ENCODE data around the gene FLAD1.
A peak's percentile ranks its signal among the peaks of the same experiment; 100 is the strongest.

Gene FLAD1

DNA sequence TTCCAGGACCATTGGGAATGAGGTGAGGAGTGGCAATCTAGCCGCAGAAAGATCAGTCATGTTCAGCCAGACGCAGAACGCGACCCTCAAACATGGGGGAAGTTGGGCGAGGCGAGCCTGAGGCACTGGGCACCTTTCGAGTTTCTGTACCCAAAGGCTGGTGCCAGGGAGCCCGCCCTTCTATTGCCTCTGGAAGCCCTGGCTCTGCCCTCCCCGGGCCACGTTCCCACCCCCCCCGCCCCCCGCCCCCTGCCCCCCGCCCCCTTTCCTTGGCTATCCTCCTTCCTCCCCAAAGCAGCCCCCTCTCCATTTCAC, 17.2 kb downstream of the FLAD1 start:
- TF ChIP-seq ZNF830 (tag by site-specific recombination; IDR thresholded peaks at IDR 0.05; ENCODE audit: low read depth) (no peak), ZNF621 (tag by site-specific recombination; IDR thresholded peaks at IDR 0.05) (no peak), ZNF792 (tag by site-specific recombination; IDR thresholded peaks at IDR 0.05) (no peak), ZNF23 (tag by site-specific recombination; IDR thresholded peaks at IDR 0.05; ENCODE audit: borderline replicate concordance) (no peak), ZNF132 (tag by site-specific recombination; IDR thresholded peaks at IDR 0.05; ENCODE audit: borderline replicate concordance) (no peak), ZNF677 (tag by site-specific recombination; IDR thresholded peaks at IDR 0.05) (no peak), ZBTB8A (tag by site-specific recombination; IDR thresholded peaks at IDR 0.05) (no peak)
- H3K36me3 ChIP-seq (ENCODE audit: control insufficient read depth in 2 of 2, insufficient read depth in 1 of 2, low read length in 2 of 2) = no peaks in the 10 kb centered on the region
- peaks cover 13% of the 10 kb centered on the region for H3K4me1 ChIP-seq (ENCODE audit: control insufficient read depth, insufficient read depth, low read length)
- POLR2A ChIA-PET = interaction anchor here (0.8 to 1.8 kb wide), 3 partner anchors 12 to 44 kb away, joined by 3 to 8 read pairs (median 6); partner anchors contain the start of gene PBXIP1
- CTCF ChIA-PET = interaction anchor here (0.7 to 8.9 kb wide), 13 partner anchors 13 to 441 kb away, joined by 3 to 55 read pairs (median 8); partner anchors contain the start of genes FLAD1, PBXIP1 and SHC1
- peak overlapping the region; percentile 50 for H3K4me3 ChIP-seq (ENCODE audit: low read depth, low read length)
- peak overlapping the region; percentile 83 for H3K27ac ChIP-seq (ENCODE audit: extremely low read depth, low read depth, low read length)
- no peaks in the 10 kb centered on the region for H3K9me3 ChIP-seq (ENCODE audit: control insufficient read depth, insufficient read depth, low read depth, low read length)

DNA sequence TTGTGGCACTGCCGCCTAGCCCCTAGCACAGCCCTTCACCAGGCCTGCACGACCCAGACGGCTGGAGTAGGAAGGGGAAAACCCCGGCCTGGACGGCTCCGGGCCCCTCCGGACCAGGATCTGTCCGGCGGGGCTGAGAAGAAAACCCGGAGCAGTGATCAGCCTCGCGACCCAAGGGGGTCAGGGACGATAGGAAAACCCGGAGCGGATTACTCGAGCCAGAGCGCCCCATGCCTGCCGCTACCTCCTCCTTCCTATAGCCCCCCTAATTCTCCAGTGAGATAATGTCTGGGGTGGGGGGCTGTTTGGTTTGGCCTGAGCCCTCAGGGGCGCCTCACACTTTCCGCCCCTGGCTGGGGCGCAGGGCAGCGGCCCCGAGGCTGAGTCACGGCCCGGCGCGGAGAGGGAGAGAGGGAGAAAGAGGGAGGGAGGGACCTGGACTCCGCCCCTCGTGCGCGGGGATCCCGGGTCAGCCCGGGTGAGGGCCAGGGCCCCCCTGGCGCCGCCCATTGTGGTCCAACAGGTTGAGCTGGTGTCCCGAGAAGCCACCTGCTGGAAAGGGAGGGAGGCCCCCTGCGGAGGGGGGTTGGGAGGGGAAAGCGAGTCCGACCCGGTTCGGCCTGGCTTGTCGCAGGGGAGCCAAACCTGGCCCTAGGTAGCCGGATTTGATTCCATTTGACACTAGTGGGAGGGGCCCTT, 17.7 kb downstream of the FLAD1 start:
- H3K4me3 ChIP-seq (ENCODE audit: low read depth, low read length) = peak overlapping the region; percentile 50
- H3K9me3 ChIP-seq (ENCODE audit: control insufficient read depth, insufficient read depth, low read depth, low read length) = no peaks in the 10 kb centered on the region
- CTCF ChIA-PET = interaction anchor here (0.5 to 8.9 kb wide), 12 partner anchors 14 to 572 kb away, joined by 3 to 55 read pairs (median 8); partner anchors contain the start of genes FLAD1 and PBXIP1
- H3K27ac ChIP-seq (ENCODE audit: extremely low read depth, low read depth, low read length) = peak overlapping the region; percentile 83
- H3K4me1 ChIP-seq (ENCODE audit: control insufficient read depth, insufficient read depth, low read length) = peaks cover 13% of the 10 kb centered on the region
- no peaks in the 10 kb centered on the region for H3K36me3 ChIP-seq (ENCODE audit: control insufficient read depth in 2 of 2, insufficient read depth in 1 of 2, low read length in 2 of 2)
- POLR2A ChIA-PET = interaction anchor here (0.5 to 2.2 kb wide), 9 partner anchors 11 to 128 kb away, joined by 3 to 14 read pairs (median 4); partner anchors contain the start of genes CKS1B, FLAD1, PBXIP1 and PYGO2
- TF ChIP-seq, protein P1, sequence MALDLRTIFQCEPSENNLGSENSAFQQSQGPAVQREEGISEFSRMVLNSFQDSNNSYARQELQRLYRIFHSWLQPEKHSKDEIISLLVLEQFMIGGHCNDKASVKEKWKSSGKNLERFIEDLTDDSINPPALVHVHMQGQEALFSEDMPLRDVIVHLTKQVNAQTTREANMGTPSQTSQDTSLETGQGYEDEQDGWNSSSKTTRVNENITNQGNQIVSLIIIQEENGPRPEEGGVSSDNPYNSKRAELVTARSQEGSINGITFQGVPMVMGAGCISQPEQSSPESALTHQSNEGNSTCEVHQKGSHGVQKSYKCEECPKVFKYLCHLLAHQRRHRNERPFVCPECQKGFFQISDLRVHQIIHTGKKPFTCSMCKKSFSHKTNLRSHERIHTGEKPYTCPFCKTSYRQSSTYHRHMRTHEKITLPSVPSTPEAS (tag by site-specific recombination; IDR thresholded peaks at IDR 0.05) = peak; percentile 70; the same call in 1 of the 2 replicates
- TF ChIP-seq, protein P2, sequence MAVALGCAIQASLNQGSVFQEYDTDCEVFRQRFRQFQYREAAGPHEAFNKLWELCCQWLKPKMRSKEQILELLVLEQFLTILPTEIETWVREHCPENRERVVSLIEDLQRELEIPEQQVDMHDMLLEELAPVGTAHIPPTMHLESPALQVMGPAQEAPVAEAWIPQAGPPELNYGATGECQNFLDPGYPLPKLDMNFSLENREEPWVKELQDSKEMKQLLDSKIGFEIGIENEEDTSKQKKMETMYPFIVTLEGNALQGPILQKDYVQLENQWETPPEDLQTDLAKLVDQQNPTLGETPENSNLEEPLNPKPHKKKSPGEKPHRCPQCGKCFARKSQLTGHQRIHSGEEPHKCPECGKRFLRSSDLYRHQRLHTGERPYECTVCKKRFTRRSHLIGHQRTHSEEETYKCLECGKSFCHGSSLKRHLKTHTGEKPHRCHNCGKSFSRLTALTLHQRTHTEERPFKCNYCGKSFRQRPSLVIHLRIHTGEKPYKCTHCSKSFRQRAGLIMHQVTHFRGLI (tag by site-specific recombination; IDR thresholded peaks at IDR 0.05) = peak; percentile 63; the same call in 1 of the 2 replicates
- TF ChIP-seq, protein P3, sequence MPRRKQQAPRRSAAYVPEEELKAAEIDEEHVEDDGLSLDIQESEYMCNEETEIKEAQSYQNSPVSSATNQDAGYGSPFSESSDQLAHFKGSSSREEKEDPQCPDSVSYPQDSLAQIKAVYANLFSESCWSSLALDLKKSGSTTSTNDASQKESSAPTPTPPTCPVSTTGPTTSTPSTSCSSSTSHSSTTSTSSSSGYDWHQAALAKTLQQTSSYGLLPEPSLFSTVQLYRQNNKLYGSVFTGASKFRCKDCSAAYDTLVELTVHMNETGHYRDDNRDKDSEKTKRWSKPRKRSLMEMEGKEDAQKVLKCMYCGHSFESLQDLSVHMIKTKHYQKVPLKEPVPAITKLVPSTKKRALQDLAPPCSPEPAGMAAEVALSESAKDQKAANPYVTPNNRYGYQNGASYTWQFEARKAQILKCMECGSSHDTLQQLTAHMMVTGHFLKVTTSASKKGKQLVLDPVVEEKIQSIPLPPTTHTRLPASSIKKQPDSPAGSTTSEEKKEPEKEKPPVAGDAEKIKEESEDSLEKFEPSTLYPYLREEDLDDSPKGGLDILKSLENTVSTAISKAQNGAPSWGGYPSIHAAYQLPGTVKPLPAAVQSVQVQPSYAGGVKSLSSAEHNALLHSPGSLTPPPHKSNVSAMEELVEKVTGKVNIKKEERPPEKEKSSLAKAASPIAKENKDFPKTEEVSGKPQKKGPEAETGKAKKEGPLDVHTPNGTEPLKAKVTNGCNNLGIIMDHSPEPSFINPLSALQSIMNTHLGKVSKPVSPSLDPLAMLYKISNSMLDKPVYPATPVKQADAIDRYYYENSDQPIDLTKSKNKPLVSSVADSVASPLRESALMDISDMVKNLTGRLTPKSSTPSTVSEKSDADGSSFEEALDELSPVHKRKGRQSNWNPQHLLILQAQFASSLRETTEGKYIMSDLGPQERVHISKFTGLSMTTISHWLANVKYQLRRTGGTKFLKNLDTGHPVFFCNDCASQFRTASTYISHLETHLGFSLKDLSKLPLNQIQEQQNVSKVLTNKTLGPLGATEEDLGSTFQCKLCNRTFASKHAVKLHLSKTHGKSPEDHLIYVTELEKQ (tag by site-specific recombination; IDR thresholded peaks at IDR 0.05; ENCODE audit: borderline replicate concordance) = peak; percentile 59
- TF ChIP-seq WT1 (tag by site-specific recombination; IDR thresholded peaks at IDR 0.05) (peak; percentile 93), SALL2 (tag by site-specific recombination; IDR thresholded peaks at IDR 0.05; ENCODE audit: borderline replicate concordance) (no peak), ZNF404 (tag by site-specific recombination; IDR thresholded peaks at IDR 0.05) (no peak), ZNF510 (tag by site-specific recombination; IDR thresholded peaks at IDR 0.05; ENCODE audit: insufficient replicate concordance) (no peak), SETDB1 (IDR thresholded peaks at IDR 0.05; ENCODE audit: insufficient read length, low read length) (no peak), REPIN1 (tag by site-specific recombination; IDR thresholded peaks at IDR 0.05; ENCODE audit: low read depth) (0 out of 2 replicates have a peak, but pooled peaks have one; percentile 70), ZNF138 (tag by site-specific recombination; IDR thresholded peaks at IDR 0.05; ENCODE audit: borderline replicate concordance) (no peak), ZNF223 (tag by site-specific recombination; IDR thresholded peaks at IDR 0.05) (peak; percentile 62; the same call in 1 of the 2 replicates), ZNF610 (tag by site-specific recombination; IDR thresholded peaks at IDR 0.05; ENCODE audit: borderline replicate concordance) (peak; percentile 85), ZNF202 (tag by site-specific recombination; IDR thresholded peaks at IDR 0.05; ENCODE audit: borderline replicate concordance) (no peak), ZNF366 (tag by site-specific recombination; conservative IDR thresholded peaks at IDR 0.05) (peak; percentile 100), ZNF121 (tag by site-specific recombination; IDR thresholded peaks at IDR 0.05) (no peak), ZBTB17 (tag by site-specific recombination; IDR thresholded peaks at IDR 0.05) (peak; percentile 96)
- TF ChIP-seq, protein P4, sequence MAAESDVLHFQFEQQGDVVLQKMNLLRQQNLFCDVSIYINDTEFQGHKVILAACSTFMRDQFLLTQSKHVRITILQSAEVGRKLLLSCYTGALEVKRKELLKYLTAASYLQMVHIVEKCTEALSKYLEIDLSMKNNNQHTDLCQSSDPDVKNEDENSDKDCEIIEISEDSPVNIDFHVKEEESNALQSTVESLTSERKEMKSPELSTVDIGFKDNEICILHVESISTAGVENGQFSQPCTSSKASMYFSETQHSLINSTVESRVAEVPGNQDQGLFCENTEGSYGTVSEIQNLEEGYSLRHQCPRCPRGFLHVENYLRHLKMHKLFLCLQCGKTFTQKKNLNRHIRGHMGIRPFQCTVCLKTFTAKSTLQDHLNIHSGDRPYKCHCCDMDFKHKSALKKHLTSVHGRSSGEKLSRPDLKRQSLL (tag by site-specific recombination; IDR thresholded peaks at IDR 0.05) = peak; percentile 84
- TF ChIP-seq, protein P5, sequence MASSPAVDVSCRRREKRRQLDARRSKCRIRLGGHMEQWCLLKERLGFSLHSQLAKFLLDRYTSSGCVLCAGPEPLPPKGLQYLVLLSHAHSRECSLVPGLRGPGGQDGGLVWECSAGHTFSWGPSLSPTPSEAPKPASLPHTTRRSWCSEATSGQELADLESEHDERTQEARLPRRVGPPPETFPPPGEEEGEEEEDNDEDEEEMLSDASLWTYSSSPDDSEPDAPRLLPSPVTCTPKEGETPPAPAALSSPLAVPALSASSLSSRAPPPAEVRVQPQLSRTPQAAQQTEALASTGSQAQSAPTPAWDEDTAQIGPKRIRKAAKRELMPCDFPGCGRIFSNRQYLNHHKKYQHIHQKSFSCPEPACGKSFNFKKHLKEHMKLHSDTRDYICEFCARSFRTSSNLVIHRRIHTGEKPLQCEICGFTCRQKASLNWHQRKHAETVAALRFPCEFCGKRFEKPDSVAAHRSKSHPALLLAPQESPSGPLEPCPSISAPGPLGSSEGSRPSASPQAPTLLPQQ (tag by site-specific recombination; IDR thresholded peaks at IDR 0.05) = peak; percentile 96

Data from HEK293 (cell line).